GM12892 (cell line): ENCODE results near the gene FOXM1.

Experiments used
- DNase-seq: peaks from one replicate; pipeline ENCODE4 v3.0.0; 2011; ENCODE audit not compliant: insufficient read length
- FAIRE-seq: peaks from 2 replicates; lab custom pipeline; 2011; peaks lifted over from hg19 to GRCh38; lab: Jason Lieb, UNC
- POLR2A ChIP-seq: IDR thresholded peaks from 2 replicates; pipeline ENCODE4 v1.6.1; 2011; ENCODE audit warnings: low read depth, low read length, control low read depth
- POLR2AphosphoS5 ChIP-seq: IDR thresholded peaks from 2 replicates; pipeline ENCODE4 v1.6.1; 2011; ENCODE audit warnings: low read depth, low read length, control low read depth
- TAF1 ChIP-seq: IDR thresholded peaks from 2 replicates; pipeline ENCODE4 v1.6.1; 2011; ENCODE audit warnings: low read depth, mild to moderate bottlenecking, control low read depth, low read length, borderline replicate concordance

FOXM1 gene

DNA sequence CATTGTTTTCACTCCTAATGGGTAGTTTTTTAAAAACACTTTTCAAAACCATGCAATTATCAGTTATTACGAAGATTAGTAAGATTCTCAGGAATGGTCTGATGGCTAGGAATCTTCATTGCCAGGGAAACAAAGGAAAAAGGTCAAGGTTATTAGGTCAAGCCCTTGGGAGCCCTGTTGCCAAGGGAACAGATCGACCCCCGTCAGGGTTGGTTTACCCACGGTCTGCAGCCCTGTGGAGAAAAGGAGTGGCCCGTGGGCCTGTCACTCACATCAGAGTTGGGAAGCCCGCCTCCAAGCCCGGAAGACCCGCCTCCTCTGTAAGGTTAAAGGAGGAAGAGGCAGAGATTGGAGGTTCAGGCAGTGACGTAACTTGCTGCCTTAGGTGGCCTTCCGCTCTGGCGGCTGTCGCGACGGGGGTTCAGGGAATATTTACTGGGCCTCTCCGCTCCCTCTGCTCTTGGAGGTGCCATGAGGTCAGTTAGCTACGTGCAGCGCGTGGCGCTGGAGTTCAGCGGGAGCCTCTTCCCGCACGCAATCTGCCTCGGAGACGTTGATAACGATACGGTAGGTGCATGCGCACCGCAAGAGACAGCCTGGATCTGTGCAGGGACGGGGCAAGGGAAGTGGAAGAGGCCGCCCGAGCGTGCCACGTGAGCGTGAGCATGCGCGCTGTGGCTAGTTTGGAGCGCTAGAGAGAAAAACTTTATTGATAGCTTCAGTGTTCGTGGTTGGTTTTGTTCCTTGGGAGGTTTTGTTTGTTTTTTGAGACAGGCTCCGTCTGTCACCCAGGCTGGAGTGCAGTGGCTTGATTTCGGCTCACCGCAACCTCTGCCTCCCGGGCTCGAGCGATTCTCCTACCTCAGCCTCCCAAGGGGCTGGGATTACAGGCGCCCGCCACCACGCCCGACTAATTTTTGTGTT is 64.4 kb downstream of the FOXM1 start, which contains the start of gene ITFG2:
TSS of gene ITFG2 (plus strand) at position 379 of the 924 bp plus-strand sequence. CDS start at position 472, 93 bp downstream.
- peak; percentile 87 for DNase-seq
- TF ChIP-seq POLR2AphosphoS5 (peak; percentile 99), TAF1 (peak; percentile 77), POLR2A (peak; percentile 99)
- FAIRE-seq = peak; percentile 97

DNA sequence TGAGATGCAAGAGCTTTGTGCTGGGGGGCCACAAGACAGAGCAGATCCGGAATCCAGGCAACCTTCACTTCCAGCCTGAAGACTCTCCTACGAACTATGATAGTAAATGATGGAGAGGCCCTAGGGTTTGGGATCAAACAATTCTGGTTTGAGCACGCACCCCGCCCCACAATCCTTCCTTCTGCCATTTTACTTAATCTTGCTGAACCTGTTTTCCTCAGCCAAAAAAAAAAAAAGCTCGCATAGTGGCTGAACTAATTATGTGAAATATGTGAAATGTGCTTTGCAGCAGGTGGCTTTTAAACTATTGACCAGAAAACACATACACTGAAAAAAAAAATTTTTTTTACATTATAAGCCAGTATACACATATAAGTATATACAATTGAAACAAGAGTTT is 65.2 kb downstream of the FOXM1 start:
- TF ChIP-seq POLR2A (no peak), POLR2AphosphoS5 (no peak), TAF1 (no peak)
- no peak for FAIRE-seq
- DNase-seq = no peak
